Activated CD8-positive, alpha-beta memory T cell treated with anti-CD3 and anti-CD28 coated beads, Interleukin-2, amount 50 U/mL, for 1 hour (primary cell): ENCODE data around the gene ATP13A5.

ENCODE experiments used
- DNase-seq: peaks from one replicate; pipeline ENCODE4 v3.0.0-alpha.2; 2020; ENCODE audit errors: extremely low read depth

The ATP13A5 gene

DNA sequence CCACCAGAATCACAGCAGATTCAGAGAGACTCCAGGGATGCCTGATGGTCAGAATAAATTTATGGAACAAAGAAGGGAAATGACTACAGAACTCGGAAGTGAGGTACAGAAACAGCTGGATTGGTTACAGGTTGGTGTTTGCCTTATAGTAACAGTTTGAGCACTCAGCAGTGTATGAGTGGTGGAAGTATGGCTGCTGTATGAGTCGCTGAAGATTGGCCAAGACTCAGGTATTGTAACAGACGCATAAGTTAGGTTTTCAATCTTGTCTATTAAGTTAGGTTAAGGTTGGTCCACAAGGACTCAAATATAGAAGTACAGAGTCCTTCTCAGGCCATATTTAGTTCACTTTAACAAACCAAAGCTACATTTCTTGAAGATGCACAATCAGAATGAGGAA, 33.1 kb downstream of the ATP13A5 start:
- no peak for DNase-seq

DNA sequence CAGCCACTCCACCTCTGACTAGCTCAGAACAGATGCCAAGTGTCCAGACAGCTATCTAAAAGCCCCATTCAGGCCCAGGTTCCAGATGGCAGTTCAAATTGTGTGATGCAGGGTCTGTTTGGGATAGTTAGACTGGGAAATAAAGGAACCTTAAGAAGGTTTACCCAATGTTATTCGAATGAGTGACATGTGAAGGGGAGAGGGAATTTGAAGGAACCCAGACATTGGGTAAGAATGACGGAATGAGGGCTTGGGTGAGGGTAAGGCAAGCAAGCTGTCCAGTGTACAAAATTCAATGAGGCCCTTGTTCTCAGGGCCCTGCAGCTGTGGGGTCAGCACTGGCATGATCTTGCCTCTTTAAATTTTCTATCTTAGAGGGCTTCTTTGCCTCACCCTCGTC, 34.1 kb downstream of the ATP13A5 start:
- no peak for DNase-seq

DNA sequence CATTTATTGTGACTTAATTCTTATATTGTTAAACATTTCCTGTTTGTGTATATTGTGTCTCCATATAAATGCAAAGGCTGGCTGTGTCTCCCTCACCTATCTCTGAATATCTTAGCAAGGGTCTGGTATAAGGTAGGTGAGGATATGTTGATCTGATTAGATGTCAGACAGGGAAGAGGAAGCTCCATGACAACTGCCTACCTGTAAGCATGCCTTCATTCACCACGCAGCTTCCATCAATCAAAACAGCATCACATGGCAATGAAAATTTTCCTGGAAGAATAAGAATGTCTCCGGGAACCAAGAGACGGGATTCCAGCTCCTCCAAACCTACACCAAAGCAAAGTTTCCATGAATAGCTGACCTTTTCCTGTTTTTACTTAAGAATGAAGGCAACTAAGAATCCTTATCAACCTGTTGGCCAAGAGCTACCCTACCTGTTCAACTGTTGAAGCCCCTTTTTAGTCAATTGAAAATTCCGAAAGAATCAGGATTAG, 34.8 kb downstream of the ATP13A5 start:
- no peak for DNase-seq

DNA sequence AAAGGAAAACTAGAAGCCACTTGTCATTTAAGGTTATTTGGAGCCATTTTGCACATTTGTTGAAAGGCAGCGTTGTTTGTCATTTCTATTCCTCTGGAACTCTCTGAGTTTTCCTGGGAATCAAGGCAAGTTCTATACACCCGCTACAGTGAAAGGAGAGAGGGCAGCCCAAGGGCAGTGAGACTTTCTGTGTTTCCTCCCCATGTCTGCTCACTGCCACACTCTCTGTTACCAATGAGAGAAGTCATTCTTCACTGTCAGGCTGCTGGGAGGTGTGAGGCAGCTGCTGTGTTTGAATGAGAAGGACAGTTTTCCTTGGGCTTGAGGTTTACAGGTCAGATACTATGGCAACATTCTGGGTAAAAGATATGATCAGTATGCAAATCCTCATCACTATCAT, 36.0 kb downstream of the ATP13A5 start:
- DNase-seq, result no peak

DNA sequence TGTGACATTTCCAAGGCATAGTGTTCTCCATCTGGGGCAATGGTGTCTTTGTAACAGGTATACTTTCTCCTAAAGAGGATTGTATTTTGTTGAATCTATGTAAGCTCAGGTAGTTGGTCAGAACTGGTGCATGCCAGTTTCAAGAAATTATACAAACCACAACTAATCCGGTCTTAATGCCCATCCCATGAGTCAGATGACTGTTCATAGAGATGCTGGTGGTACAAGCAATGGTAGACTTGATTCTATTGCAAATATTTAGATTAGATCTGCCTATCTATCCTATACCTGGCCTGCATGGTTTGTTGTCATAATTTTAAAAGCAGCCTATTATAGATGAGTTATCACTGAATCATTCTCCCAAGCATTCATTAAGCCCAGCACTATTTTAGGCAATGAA, 43.5 kb downstream of the ATP13A5 start:
- no peak for DNase-seq

DNA sequence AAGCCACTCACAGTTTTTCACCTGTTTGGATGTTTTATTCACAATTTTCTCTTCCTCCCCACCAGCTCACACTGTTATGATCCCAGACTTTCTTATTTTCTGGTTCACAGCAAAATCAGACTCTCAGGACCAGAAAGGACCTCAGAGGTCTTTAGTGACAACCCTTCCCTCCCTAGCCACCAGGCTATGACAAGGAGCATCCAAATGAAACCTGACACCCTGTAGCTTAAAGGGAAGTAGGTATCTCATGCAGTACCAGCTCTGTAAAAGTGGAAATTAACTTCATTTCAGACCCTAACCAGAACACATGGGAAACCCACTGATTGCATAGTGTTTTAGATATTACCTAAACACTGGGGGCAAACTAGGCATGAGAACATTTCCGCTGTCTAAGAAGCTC, 45.3 kb downstream of the ATP13A5 start:
- no peak for DNase-seq

DNA sequence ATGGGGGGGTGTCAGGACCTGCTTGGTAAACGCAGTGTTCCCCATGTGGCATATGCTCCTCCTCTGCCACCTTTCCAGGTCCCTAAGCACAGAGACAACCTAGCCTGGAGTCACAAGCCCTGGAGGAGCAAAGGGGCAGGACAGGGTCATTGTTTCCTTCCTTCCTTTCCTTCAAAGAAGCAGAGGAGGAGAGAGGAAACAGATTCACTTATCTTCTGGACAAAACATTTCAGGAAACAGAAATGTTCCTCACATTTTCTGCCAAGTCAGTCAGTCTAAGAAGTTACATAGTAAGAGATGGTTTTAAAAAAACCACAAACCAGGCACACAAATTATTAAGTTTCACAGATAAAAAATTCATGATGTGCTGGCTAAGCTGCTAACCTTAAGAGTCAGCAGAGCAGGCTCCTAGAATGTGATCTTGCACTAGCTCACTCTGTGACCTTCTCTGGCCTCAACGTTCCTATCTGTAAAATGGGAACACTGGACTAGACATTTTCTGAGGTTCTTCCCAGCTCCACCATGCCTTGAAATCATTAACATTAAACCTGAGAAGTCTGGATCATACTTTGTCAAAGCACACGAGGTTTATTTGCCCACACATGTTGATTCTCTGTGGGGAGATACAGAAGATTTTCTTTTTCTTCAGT, 47.9 kb downstream of the ATP13A5 start:
- no peak for DNase-seq

DNA sequence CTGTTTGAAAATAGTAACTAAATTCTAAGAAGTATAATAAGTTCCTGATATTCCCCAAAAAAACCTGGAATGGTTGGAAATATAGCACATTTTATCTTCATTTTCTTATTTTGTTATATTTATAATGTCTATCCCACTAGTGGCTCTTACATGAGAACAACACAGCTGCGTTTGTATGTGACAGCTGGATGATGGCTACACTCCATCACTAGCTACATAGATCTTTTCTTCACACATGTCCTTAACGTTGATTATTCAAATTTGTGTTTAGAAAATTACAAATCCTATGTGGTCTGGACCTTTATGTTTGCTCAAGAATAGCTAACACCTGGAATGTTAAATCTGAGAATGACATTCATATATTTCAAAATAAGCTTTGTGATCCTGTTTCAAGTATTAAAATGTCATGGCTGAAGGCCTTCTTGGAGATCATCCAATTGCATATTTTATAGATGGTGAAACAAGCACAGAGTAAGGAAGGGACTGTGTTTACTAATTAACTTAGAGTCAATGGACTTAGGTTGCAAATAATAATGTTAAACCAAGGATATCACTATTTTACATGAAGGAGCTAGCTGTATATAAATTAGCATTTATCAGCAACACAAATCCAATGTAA, 60.8 kb downstream of the ATP13A5 start:
- DNase-seq, result no peak

DNA sequence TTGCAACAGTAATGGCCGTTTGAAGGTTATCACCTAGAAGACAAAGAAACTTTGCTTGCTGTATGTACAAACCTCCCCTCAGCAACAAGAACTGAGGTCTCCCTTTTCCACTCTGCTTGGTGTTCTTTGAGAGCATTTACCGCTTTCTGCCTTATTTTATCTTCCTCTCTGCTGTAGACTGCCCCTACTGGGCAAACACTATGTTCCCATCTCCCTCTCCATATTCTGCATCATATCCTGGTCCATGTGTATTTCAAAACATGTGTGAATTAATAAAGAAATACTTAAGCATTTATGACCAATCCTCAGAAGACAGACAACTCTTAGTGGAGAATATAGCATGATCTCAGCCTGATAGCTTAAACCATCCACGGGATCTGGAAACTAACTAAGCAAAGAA, 64.4 kb downstream of the ATP13A5 start:
- DNase-seq, result no peak

DNA sequence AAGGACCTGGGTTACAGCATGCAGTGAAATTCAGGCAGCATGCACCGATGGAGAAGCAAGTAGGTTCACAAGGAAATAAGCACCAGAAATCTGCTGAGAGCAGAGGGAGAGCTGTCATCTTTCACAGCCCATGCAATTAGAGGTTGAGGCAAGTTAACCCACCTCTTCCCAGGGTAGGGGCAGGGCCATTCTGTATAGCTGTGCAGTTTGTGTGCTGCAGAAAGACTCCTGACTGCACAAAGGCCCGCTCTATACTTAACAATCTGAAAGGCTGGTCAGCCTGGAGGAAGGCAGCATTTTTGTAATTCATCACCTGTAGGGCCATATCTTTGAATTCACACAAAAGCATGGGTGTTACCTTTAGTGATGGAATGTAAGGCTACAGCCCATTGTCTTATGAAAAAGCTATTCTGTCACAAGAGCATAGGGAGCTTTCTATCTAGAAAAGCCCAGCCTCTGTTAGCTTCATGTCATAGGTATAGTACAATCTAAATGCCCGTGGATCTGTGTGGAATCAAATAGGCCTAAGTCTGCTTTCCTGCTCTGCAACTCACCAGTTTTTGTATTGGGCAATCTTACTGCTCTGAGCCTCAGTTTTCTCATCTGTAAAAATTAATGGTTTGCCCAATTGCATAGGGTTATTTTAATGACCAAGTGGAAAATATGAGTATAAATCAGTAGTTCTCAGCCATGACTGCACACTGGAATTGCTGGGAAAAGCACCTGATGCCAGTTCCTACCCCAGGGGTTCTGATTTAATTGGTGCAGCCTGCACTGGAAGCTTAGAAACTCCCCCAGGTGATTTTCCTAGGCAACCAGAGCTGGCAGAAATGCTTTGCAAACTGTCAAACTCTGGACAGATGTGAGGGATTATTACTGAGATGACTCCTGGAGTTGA, 65.2 kb downstream of the ATP13A5 start:
- no peak for DNase-seq

DNA sequence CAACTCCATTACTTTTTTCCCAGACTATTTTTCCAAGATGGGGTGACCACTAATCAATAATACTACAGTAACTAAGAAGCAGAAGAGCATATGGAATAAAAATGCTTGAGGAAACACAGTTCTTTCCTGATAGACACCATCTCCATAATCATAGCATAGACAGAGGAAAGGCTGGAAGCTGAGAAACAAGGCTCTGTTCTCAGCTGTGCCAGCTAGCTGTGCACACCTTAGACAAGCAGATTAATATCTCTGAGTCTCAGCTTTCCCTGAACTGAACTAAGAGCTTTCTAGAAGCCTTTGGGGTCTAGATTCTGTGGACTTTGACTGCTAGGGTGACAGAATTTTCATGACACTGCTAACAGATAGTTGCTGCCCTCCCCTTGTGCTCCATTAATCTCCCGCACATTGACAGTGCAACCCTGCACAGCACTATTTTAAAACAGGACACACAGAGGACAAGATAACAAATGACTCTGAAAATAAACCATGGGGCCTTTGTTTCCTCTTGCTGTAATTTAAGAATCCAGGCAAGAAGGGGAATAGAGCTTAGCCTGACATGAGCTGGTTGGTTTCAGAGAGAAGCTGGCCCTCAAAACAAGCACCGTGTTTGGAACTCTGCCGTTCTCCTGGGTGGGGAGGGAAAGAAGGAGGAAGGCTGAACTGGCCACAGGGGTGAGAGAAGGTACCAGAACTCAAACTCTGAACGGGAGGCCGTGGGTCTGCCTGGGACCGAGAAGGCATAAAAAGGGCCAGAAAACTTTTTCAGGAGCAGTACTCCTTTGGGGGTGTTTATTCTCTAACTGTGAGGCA, 67.4 kb downstream of the ATP13A5 start:
- no peak for DNase-seq

DNA sequence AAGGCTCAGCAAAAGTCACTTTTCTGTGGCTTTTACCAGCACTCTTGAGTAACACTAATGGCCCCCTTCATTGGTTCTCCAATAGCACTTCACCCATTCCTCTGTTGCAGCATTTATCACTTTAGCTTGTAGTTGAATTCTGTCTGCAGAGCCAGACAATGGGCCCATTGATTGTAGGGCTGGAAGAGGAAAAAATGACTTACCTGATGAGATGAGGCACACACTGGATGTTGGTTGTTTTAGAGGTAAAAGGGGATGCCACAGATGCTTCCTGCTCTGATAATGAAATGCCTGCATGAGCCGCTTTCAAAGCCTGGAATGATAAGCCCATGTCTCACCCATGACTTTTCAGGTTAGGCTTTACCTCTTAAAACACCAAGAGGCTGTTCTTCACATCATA, 73.2 kb downstream of the ATP13A5 start:
- DNase-seq, result no peak

DNA sequence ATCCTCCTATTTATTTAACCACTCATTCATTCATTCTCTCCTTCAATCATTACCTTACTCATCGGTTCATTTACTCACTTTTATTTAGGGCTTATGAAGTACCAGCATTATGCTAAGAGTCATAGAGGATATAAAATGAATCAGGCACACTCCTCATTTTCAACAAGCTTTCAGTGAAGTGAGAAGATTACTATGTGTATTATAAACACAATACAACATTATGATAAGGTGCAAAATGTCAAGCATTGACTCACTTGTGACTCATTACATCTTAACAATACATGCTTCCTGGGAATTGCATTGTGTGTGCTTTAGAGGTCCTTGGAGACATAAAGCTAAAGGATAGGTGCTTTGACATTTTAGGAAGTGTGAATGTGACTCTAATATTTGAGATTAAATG, 77.1 kb downstream of the ATP13A5 start:
- DNase-seq, result no peak

DNA sequence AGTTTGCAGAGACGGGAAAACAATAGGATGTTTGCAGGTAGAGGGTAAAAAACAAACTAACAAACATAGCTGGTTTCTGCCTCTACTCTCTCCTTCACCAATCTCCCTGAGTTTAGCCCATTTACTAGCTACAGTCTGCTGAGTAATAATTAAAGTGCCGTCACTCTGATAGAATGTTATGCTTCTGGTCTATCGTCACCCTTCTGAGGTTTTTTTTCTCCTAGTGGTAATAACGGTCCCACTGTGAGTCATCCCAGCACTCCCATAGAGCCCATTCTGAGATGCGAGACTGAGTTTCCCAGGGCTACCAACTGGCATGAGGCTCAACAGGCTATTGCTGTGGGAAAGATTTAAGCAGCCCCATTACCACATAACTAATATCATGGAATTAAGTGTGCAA, 81.1 kb downstream of the ATP13A5 start:
- DNase-seq, result no peak

DNA sequence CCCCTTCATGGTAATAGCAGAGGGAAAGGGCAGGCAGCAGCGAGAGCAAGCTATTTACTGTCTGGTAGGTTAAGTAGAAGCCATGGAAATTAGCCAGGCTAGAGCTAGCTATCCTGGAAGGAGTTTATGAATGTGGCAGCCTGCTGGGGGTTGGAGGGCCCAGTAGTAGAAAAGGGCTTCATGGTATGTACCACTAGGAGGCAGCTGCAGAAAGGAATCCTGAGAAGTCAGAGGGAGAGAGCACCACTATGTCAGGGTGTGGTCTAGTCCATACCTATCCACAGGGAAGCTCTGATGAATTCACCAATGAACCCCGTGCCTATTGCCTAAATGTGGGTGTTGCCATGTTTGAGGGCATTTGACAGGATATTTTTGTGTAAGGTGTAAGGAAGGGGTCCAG, 82.6 kb downstream of the ATP13A5 start:
- DNase-seq, result no peak

DNA sequence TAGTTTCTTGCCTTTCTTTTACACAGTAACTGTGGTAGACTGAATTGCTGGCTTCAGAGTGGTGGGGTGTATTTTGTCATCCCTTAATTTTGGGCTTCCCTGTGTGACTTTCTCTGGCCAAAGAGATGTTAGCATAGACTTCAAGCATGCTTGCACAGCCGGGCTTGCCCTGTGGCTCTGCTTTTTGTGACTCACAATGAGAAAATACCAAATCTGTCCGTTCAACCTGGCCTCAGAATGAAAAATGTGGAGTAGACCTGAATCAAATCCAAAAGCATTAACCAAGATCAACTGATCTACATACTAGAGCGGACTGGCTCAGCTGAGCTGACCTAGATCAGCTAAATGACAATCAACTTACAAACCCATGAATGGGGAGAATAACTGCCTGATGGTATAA, 86.2 kb downstream of the ATP13A5 start:
- DNase-seq, result no peak

DNA sequence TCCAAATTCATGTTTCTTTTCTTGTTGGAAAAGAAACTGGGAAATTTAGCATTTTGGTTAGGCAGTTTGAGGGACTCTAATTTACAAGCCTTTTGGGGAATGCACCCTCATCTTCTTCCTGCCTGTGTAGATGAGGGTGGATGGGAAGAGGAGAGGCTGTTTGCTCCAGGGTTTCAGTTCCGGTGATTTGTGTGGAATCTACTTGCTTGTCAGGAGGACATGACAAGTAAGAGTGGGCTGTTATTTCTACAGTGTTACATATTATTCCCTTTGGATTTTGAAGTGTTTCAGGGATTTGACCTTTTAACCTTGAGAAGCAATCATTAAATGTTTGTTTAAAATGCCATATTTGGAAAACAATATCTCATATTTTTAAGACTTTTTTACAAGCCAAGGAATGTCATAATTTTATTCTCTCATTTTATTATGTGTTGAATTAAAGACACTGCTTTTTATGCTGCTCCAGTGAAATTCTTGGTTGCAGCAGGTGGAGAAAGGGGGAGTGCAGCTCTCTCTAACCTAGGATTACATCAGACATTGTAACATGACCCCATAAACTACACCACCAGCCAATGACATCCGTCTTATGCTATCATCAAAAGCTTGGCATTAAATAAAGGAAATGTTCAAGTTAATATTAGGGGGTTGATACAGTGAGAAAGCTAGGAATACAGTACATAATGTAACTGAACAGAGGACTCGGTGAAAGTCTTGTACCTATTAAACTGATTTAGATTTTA, 107.3 kb downstream of the ATP13A5 start:
- no peak for DNase-seq

DNA sequence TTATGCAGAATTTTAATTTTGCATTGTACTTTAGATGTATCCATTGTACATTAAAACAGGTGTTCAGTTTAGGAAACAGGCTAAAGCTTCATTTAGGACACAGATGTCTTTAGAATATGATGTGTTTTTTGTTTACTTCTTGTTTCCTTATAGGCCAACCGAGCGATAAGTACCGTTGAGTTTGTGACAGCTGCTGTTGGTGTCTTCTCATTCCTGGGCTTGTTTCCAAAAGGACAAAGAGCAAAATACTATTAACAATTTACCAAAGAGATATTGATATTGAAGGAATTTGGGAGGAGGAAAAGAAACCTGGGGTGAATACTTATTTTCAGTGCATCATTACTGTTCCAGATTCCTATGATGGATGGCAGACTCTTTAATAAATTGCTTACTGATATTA, 108.1 kb downstream of the ATP13A5 start:
- DNase-seq, result no peak

DNA sequence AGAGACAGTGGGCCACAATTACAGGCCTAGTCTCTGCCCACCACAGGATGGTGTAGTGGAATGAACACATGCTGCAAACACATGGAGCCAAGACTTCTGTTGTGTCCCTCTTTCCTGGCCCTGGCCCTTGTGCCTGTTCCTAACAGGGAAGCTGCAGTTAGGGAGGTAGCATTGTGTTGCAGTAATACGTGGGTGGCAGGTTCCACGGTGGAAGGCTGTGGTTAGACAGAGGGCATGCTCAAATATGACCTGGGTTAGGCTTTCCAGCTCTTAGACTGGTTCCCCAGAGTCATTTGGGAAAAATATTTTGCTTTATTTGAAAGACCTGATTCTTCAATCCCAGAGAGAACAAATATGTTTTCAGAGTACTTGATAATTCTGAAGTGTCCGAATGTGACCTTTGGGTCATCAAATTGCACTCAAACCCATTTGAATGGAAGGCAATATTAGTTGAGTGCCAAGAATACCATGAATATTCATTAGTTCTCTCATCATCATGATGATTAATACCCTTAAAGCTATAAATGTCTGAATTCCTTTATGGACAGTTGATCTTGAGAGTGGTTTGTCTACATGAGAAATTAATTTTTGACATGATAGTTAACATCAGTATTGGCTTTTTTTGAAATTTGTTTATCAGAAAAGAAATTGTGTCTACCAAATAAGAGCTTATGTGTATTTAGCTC, 109.1 kb downstream of the ATP13A5 start:
- DNase-seq, result no peak

DNA sequence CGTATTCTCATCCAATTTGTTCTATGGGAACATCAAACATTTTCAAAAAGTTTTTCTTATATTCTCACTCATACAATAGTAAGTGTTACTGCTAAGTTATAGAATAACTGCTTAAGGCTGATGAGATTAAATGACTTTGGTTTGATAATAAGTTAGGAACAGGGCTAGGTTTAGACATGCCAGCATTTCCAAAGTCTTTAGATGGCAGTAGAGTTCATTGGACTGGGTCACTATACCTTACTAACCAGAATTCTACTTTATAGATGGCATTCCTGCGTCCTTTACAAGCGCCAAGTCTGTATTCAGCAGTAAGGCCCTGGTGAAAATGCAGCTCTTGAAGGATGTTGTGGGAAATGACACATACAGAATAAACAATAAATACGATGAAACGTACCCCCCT, 115.8 kb downstream of the ATP13A5 start:
- no peak for DNase-seq

DNA sequence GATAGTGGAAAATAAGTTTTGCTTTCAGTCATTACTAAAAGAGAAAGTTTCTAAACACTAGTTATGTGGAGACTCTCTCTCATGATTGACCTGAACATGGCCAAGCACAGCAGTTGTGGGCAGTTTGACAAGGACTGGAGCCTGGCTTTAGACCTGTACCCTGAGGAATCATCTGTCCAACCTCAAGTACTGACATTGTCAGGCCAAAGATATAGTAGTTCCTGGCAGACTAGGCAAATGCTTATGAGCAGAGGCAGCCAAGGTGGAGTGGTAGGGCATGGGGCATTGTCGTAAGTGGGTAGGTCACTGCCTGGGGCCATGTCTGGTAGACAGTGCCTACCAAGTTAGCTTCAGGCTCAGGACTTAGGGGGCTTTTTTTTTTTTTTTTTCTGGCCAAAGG, 116.6 kb downstream of the ATP13A5 start:
- no peak for DNase-seq
